Measurements from ENCODE around the gene STARD13.

DNA sequence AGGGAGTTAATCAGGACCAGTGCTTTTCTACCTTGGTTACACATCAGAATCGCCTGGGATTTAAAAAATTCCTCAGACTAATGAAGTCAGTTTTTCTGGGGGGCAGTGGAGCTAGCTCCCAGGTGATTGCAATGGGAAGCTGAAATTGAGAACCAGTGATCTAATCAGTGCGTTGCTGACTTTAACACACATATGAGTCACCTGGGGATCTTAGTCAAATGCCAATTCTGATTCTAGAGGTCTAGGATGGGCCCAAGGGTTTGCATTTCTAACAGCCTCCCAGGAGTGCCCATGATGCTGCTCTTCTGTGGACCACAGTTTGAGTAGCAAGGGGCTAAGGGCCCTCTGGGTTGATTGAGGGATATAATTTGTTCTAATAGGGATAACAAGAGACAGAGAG lies 214.8 kb downstream of the STARD13 start:
- TF ChIP-seq EZH2 (IDR thresholded peaks at IDR 0.05; ENCODE audit: low read length), result no peak
- TF ChIP-seq, protein P1, sequence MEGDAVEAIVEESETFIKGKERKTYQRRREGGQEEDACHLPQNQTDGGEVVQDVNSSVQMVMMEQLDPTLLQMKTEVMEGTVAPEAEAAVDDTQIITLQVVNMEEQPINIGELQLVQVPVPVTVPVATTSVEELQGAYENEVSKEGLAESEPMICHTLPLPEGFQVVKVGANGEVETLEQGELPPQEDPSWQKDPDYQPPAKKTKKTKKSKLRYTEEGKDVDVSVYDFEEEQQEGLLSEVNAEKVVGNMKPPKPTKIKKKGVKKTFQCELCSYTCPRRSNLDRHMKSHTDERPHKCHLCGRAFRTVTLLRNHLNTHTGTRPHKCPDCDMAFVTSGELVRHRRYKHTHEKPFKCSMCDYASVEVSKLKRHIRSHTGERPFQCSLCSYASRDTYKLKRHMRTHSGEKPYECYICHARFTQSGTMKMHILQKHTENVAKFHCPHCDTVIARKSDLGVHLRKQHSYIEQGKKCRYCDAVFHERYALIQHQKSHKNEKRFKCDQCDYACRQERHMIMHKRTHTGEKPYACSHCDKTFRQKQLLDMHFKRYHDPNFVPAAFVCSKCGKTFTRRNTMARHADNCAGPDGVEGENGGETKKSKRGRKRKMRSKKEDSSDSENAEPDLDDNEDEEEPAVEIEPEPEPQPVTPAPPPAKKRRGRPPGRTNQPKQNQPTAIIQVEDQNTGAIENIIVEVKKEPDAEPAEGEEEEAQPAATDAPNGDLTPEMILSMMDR (optimal IDR thresholded peaks at IDR 0.05 in 1 of 3, IDR thresholded peaks at IDR 0.05 in 1 of 3, conservative IDR thresholded peaks at IDR 0.05 in 1 of 3; ENCODE audit: extremely low read depth in 1 of 3, insufficient read depth in 2 of 3, low read length in 3 of 3), result no peak
